ENCODE results near the gene FAM120B.

FAM120B gene

GRCh38 chr6:170273191-170273590 lies 33.4 kb upstream of the FAM120B start:
- DNase-seq: no peak

GRCh38 chr6:170273681-170274080 lies 32.9 kb upstream of the FAM120B start:
- DNase-seq: no peak

GRCh38 chr6:170274713-170275560 lies 31.6 kb upstream of the FAM120B start:
- no peak for DNase-seq

- DNase-seq: no peak
Measured at GRCh38 chr6:170276369-170277057, 30.0 kb upstream of the FAM120B start.

GRCh38 chr6:170277893-170278742 lies 28.4 kb upstream of the FAM120B start:
- no peak for DNase-seq

GRCh38 chr6:170278743-170279094 lies 27.8 kb upstream of the FAM120B start:
- DNase-seq: no peak

GRCh38 chr6:170279426-170279825 lies 27.1 kb upstream of the FAM120B start:
- DNase-seq: no peak

- DNase-seq: peak; percentile 86 to 95
Measured at GRCh38 chr6:170279977-170280688, 26.4 kb upstream of the FAM120B start.

- no peak for DNase-seq
Measured at GRCh38 chr6:170280689-170281045, 25.9 kb upstream of the FAM120B start.

- no peak for DNase-seq
Measured at GRCh38 chr6:170281331-170282292, 24.9 kb upstream of the FAM120B start.

- DNase-seq: no peak
Measured at GRCh38 chr6:170282512-170283158, 23.9 kb upstream of the FAM120B start.

- no peak for DNase-seq
Measured at GRCh38 chr6:170283212-170284081, 23.1 kb upstream of the FAM120B start.

GRCh38 chr6:170284126-170284773 lies 22.3 kb upstream of the FAM120B start:
- DNase-seq: no peak

- DNase-seq: no peak
Measured at GRCh38 chr6:170284866-170285469, 21.6 kb upstream of the FAM120B start.

GRCh38 chr6:170285482-170285881 lies 21.1 kb upstream of the FAM120B start:
- no peak for DNase-seq

- no peak for DNase-seq
Measured at GRCh38 chr6:170286246-170286933, 20.2 kb upstream of the FAM120B start.

- DNase-seq: no peak
Measured at GRCh38 chr6:170286934-170287265, 19.7 kb upstream of the FAM120B start.

GRCh38 chr6:170287371-170287876 lies 19.1 kb upstream of the FAM120B start:
- no peak for DNase-seq

All from NCI-H187 (cell line).